Stimulated activated CD4-positive, alpha-beta T cell treated with anti-CD3 and anti-CD28 coated beads, Interleukin-4, amount 100 ng/mL, for 4 hours (primary cell): ENCODE data around the gene ARHGEF10L.
A peak's percentile ranks its signal among the peaks of the same experiment; 100 is the strongest.

ENCODE experiments used
- DNase-seq, 2 experiments: peaks; one replicate each; pipeline ENCODE4 v3.0.0-alpha.2; 2020

The ARHGEF10L gene

GRCh38 chr1:17640393-17640792 is 100.9 kb downstream of the ARHGEF10L start:
- no peak for DNase-seq

GRCh38 chr1:17640975-17641374 is 101.5 kb downstream of the ARHGEF10L start:
- DNase-seq: no peak

- DNase-seq: no peak
Observed at GRCh38 chr1:17642169-17642568, 102.7 kb downstream of the ARHGEF10L start.

DNA sequence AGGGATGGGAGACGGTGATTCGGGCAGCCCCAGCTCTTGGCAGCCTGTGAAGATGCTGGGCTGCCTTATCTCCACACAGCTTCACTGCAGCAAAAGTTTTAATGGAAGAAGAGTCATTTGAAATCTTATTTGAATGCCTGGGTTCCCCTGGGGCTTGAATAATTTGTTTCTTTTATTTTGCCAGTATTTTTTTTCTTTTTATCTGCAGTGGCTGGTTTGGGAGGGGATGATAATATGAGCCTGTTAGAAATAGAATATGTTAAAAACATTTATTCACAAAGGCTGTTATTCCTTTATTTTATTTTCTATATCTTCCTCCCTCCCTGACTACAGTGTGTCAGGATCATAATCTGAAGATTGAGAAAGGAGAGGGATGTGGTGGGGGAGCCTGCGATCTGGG is 103.4 kb downstream of the ARHGEF10L start:
- DNase-seq: no peak

GRCh38 chr1:17643861-17644703 is 104.6 kb downstream of the ARHGEF10L start:
- DNase-seq: no peak

DNA sequence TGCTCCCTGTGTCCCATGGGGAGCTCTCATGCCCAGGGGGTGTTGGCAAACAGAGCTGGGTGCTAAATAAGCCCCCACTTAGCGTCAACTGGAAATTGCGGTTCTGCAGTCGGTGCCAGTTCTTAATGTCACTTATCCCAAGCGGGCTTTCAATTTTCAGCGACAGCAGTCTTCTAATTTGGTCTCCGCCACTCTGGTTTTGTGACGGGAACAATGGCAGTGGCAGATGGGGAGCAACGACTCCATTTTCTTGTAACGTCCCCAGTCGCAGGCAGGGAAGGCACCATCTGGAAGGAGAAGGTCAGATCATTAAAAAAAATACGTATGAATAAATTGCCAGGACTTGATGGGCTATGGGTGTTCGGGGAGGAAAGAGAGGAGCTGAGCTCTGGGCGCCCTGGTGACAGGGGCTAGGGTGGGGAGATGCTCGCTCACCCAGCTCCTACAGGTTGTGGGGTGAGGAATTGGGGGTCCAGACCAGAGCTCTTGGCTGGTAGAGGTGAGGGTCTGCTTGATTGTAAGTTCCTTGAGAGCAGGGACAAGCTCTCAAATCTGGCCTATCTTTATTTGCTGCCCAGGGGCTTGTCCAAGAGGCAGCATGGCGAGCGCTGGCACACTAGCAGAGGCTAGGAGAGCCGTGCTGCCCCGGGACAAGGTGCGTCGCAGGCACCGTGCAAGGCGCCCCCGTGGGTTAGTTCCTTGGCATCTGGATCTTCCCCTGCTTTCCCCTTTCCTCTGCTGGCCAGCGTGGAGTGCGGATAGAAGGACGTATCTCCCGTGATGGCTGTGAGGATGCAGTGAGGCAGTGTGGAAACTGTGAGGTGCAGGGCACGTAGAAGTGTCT is 105.8 kb downstream of the ARHGEF10L start:
- no peak for DNase-seq

GRCh38 chr1:17646444-17647280 is 107.2 kb downstream of the ARHGEF10L start:
- DNase-seq: no peak

DNA sequence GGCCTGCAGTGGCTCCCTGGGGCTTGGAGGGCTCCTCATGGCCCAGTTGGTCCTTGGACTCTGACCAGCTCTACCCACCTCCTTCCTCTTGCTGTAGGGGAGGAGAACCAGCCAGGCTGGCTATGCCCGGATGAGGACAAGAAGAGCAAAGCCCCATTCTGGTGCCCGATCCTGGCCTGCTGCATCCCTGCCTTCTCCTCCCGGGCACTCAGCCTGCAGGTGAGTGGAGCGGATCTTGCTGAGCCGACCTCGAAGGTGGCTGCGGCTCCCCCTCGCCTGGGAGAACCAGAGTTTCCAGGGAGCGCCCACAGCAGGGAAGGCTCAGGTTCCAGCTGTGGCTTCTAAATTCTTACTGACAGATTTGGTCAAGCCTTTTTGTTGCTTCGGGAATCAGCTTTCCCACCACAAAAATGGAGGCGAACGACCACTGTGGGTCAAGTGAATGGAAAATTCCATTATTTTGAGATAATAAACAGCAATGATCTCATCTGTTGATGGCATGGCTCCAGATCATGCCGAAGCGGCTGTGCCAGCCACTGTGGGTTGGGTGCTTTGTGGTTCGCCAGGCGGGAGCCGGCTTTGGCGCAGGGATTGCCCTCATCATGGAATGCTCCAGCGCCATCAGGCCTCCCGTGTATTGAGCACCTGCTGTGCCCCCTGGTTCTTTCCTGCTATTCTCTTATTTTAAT is 109.1 kb downstream of the ARHGEF10L start:
- DNase-seq: no peak

DNA sequence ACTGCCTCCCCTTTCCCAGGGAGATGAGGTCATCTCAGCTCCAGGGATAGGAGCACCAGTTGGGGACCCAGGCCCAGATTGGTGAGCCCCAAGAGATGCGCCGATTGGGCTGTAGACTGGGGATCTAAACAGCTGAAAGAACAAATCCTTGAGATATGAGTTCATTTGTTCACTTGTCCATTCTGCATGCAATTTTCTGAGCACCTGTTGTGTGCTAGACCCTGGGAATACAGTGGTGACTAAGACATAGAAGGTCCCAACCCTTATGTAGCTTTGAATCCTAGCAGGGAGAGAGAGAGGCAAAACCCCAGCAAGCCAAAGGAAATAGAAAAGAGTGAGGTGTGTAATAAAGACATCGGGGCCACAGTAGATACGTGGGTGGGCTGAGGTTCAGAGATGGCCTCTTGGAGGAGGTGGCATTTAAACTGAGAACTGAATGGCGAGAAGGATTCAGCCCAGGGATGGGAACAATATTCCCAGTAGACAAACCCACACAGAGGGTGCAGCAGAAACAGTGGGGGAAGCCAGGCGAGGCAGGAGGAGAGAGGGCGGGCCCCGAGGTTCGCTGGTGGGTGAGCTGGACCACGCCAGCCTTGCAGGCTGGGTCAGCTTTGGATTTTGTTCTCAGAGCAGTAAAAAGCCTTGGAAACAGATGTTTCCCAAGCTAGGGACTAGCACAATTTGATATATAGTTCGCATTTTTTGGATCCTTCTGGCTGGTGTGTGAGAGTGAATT is 110.0 kb downstream of the ARHGEF10L start:
- DNase-seq: no peak

GRCh38 chr1:17653276-17653675 is 113.8 kb downstream of the ARHGEF10L start:
- no peak for DNase-seq

DNA sequence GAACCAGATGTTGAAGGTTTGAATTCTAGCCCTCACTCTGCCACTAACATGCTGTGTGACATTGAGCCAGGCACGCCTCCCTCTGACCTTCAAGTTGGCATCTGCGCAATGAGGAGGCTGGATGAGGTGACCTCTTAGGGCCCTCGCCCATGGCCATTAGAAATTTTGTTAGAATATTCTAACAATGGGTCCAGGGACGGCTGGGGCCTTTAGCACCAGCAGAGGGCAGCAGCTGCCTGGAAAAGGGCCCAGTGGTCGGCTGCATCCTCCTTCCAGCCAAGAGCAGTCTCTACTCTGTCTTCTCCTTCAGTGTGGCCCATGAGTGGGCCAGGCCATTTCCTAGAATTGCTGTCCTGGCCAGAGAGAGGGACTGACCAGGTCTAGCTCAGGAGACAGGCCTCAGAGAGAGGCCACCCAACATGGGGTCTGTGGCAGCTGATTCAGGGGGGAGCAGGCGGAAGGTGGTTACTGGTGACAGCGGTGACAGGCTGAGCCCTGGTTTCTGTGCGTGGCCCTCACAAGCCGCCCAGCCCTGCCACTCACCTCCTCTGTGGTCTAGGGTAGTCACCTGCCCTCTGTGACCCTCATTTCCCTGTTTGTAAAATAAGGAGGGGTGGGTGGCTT is 114.3 kb downstream of the ARHGEF10L start:
- peak in 1 of 2 experiments; percentile 25 for DNase-seq

DNA sequence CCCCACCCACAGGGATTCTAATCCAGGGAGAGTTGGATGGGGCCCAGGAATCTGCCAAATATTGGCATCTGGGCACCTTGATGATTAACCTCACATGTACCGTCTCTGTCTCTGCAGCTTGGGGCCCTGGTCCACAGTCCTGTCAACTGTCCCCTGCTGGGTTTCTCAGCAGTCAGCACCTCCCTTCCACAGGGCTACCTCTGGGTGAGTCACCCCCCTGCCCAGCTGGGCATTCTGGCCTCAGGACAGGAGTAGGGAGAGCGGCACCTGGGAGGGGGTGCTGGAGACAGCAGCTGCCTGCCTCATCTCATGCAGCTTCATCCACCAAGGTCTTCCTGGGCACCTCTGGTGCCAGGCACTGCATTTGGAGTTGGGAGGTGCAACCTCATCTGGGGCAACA is 115.0 kb downstream of the ARHGEF10L start:
- DNase-seq: no peak

DNA sequence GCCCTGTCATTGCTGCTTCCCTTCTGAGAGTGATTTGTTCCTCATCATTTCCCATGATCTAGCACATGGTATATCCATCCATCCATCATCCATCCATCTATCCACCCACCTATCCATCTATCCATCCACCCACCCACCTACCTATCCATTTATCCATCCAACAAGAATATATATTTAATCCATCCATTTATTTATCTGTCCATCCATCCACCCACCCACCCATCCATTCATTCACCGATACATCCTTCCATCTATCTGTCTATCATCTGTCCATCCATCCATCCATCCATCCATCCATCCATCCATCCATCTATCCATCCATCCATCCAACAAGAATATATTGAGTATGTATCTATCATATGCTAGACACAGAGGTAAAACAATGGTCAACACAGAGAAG is 115.7 kb downstream of the ARHGEF10L start:
- no peak for DNase-seq

GRCh38 chr1:17655922-17656321 is 116.4 kb downstream of the ARHGEF10L start:
- no peak for DNase-seq

- DNase-seq: no peak
Observed at GRCh38 chr1:17657436-17657835, 117.9 kb downstream of the ARHGEF10L start.

GRCh38 chr1:17658837-17659236 is 119.3 kb downstream of the ARHGEF10L start:
- DNase-seq: no peak

DNA sequence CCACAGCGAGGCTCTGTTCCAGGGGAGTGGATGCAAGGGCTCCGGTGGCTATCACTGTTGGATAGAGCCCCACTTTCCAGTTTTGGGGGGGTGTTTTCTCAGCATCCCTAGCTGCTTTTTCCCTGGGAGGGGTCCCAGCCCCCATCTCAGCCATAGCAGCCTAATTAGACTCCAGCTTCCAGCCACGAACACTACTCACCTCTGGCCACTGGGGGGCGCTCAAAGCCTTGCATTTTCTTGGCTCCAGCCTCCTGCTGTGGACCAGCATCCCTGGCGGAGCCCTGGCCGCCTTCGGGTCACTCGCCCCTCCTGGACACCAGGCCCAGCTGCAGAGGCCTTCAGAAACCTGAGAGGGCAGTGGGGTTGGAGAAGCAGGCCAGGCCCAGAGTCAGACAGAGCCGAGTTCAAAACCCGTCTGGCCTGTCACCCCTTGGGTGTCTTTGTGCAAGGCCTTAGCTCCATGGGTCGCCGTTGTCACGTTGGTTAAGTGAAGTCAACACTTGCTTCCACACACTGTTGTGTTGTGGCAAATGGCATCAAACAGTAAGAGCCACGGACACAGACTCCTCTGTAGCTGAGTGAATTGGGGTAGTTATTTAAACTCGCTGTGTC is 122.2 kb downstream of the ARHGEF10L start:
- DNase-seq: peak; percentile 7 to 44

DNA sequence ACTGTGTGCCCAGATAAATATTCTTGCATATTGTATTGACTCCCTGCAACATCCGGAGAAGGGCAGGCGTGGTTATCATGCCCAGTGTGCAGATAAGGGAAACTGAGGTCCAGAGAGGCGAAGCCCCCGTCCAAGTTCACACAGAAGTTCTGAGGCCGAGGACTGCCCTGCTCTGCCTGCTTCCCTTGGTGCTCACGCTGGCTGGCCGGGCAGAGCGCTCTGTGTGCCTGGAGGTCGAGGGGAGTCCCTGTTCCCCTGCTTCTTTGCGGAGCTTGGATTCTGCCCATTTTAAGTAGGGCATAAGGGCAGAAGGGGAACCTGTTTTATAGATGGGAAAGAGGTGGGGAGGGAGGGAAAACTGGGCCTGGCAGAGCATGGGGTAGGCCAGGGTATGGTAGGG is 122.8 kb downstream of the ARHGEF10L start:
- no peak for DNase-seq

- DNase-seq: no peak
Observed at GRCh38 chr1:17662786-17663185, 123.3 kb downstream of the ARHGEF10L start.

GRCh38 chr1:17663646-17664045 is 124.1 kb downstream of the ARHGEF10L start:
- DNase-seq: no peak

DNA sequence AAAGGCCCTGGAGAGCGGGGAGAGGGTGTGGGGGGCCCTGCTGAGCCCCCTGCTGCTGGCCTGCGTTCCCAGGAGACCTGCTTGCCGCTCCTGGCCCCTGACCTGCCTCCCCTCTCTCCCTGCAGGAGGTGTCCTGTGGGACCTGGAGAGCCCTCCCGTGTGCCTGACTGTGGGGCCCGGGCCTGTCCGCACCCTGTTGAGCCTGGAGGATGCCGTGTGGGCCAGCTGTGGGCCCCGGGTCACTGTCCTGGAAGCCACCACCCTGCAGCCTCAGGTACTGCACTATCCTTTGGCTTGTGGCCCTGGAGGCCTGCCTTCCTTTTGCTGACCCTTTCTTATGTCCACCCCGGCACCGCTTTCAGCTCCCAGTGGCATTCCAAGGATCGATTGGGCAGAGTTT is 124.8 kb downstream of the ARHGEF10L start:
- DNase-seq: no peak
